RPMI7951 (cell line): Measurements from ENCODE around the gene MS4A6E. TPM values are rescaled to one million over a fixed set of nuclear protein-coding genes. Genes with fewer than 3 reads are reported as not detected.
"Not testable (repeated sequence)": the region's sequence is repeated elsewhere in the genome, so short reads cannot be mapped to it uniquely, and the experiment has no call there.

ENCODE experiments used
- DNase-seq: peaks from one replicate; pipeline ENCODE4 v3.0.0-alpha.2; 2012; ENCODE audit warnings: low read depth
- total RNA-seq: library from RNA; depleted of rRNA; stranded (reverse); fragments of >200 nt; shearing (Covaris generic); gene quantifications from 2 replicates; pipeline ENCODE4 v1.2.3, GENCODE V29; 2014

The MS4A6E gene
- total RNA-seq, 1 experiment from 2014 or later, result not detected

- DNase-seq, result no peak
Observed at GRCh38 chr11:60336767-60337391, 9.8 kb downstream of the MS4A6E start.

GRCh38 chr11:60338053-60338452 lies 11.0 kb downstream of the MS4A6E start:
- DNase-seq, result no peak

- DNase-seq, result no peak
Observed at GRCh38 chr11:60339356-60339755, 12.3 kb downstream of the MS4A6E start.

- DNase-seq, result peak; percentile 13
Observed at GRCh38 chr11:60343094-60343704, 16.1 kb downstream of the MS4A6E start.

- no peak for DNase-seq
Observed at GRCh38 chr11:60344146-60344545, 17.1 kb downstream of the MS4A6E start.

- no peak for DNase-seq
Observed at GRCh38 chr11:60345489-60345888, 18.4 kb downstream of the MS4A6E start.

- DNase-seq, result no peak
Observed at GRCh38 chr11:60347084-60347797, 20.2 kb downstream of the MS4A6E start.

- DNase-seq, result no peak
Observed at GRCh38 chr11:60348116-60348515, 21.1 kb downstream of the MS4A6E start.

GRCh38 chr11:60349990-60350389 lies 22.9 kb downstream of the MS4A6E start:
- no peak for DNase-seq

- DNase-seq, result no peak
Observed at GRCh38 chr11:60357771-60358170, 30.7 kb downstream of the MS4A6E start.

- no peak for DNase-seq
Observed at GRCh38 chr11:60360621-60361020, 33.6 kb downstream of the MS4A6E start.

GRCh38 chr11:60362241-60362640 lies 35.2 kb downstream of the MS4A6E start:
- DNase-seq, result no peak

GRCh38 chr11:60363542-60364470 lies 36.8 kb downstream of the MS4A6E start:
- peak; percentile 45 for DNase-seq

- not testable (repeated sequence) for DNase-seq
Observed at GRCh38 chr11:60366262-60366904, 39.3 kb downstream of the MS4A6E start.

- DNase-seq, result no peak
Observed at GRCh38 chr11:60367009-60367408, 40.0 kb downstream of the MS4A6E start.

- no peak for DNase-seq
Observed at GRCh38 chr11:60367896-60368295, 40.8 kb downstream of the MS4A6E start.

- DNase-seq, result no peak
Observed at GRCh38 chr11:60370252-60370810, 43.3 kb downstream of the MS4A6E start.

GRCh38 chr11:60370811-60371298 lies 43.8 kb downstream of the MS4A6E start:
- peak; percentile 9 for DNase-seq

- DNase-seq, result no peak
Observed at GRCh38 chr11:60371386-60371785, 44.3 kb downstream of the MS4A6E start.

GRCh38 chr11:60371854-60372253 lies 44.8 kb downstream of the MS4A6E start:
- no peak for DNase-seq

GRCh38 chr11:60372767-60373166 lies 45.7 kb downstream of the MS4A6E start:
- no peak for DNase-seq
